ENCODE measurements around the gene RBM39. TPM values are rescaled to one million over a fixed set of nuclear protein-coding genes. Genes with fewer than 3 reads are reported as not detected.
A peak's percentile ranks its signal among the peaks of the same experiment; 100 is the strongest.

Gene RBM39
- total and polyA plus RNA-seq, 2 donors = 449 to 830 TPM

- Histone ChIP-seq H3K9me3 (ENCODE audit: control insufficient read depth in 2 of 2, insufficient read depth in 1 of 2, low read length in 1 of 2) (no peaks in the 10 kb centered on the region), H3K4me3 (ENCODE audit: low read length in 2 of 2) (no peak overlapping the region), H3K4me1 (ENCODE audit: control insufficient read depth in 2 of 2, insufficient read depth in 2 of 2, low read length in 2 of 2) (peaks cover 24 to 28% of the 10 kb centered on the region in 2 donors), H3K36me3 (ENCODE audit: control insufficient read depth in 2 of 2, insufficient read depth in 2 of 2, low read length in 1 of 2) (peaks cover 3 to 12% of the 10 kb centered on the region in 2 donors), H3K27ac (ENCODE audit: low read depth in 1 of 2, low read length in 1 of 2) (no peak overlapping the region), H3K27me3 (ENCODE audit: control insufficient read depth in 2 of 2, insufficient read depth in 1 of 2, low read length in 1 of 2) (no peaks in the 10 kb centered on the region)
- peak in 1 of 9 donors; percentile 34 for DNase-seq (ENCODE audit: low read depth in 6 of 9, low spot score in 9 of 9)
- WGBS = 42% methylated on average over 2 of the region's 2 CpGs
These were observed 81.0 kb downstream of the RBM39 start for GRCh38 chr20:35661053-35661452.

GRCh38 chr20:35660122-35660937 is 81.7 kb downstream of the RBM39 start:
- H3K9me3 ChIP-seq (ENCODE audit: control insufficient read depth in 2 of 2, insufficient read depth in 1 of 2, low read length in 1 of 2) = no peaks in the 10 kb centered on the region
- peaks cover 24 to 28% of the 10 kb centered on the region in 2 donors for H3K4me1 ChIP-seq (ENCODE audit: control insufficient read depth in 2 of 2, insufficient read depth in 2 of 2, low read length in 2 of 2)
- WGBS = 94% methylated on average over 10 of the region's 10 CpGs
- H3K27me3 ChIP-seq (ENCODE audit: control insufficient read depth in 2 of 2, insufficient read depth in 1 of 2, low read length in 1 of 2) = no peaks in the 10 kb centered on the region
- H3K36me3 ChIP-seq (ENCODE audit: control insufficient read depth in 2 of 2, insufficient read depth in 2 of 2, low read length in 1 of 2) = peaks cover 3 to 12% of the 10 kb centered on the region in 2 donors
- no peak for DNase-seq (ENCODE audit: low read depth in 6 of 9, low spot score in 9 of 9)
- H3K27ac ChIP-seq (ENCODE audit: low read depth in 1 of 2, low read length in 1 of 2) = no peak overlapping the region
- H3K4me3 ChIP-seq (ENCODE audit: low read length in 2 of 2) = no peak overlapping the region

- no peak overlapping the region for H3K27ac ChIP-seq (ENCODE audit: low read depth in 1 of 2, low read length in 1 of 2)
- H3K4me1 ChIP-seq (ENCODE audit: control insufficient read depth in 2 of 2, insufficient read depth in 2 of 2, low read length in 2 of 2) = peaks cover 10 to 22% of the 10 kb centered on the region in 2 donors
- H3K27me3 ChIP-seq (ENCODE audit: control insufficient read depth in 2 of 2, insufficient read depth in 1 of 2, low read length in 1 of 2) = no peaks in the 10 kb centered on the region
- no peaks in the 10 kb centered on the region for H3K9me3 ChIP-seq (ENCODE audit: control insufficient read depth in 2 of 2, insufficient read depth in 1 of 2, low read length in 1 of 2)
- H3K4me3 ChIP-seq (ENCODE audit: low read length in 2 of 2) = no peak overlapping the region
- WGBS = 10% methylated on average over 1 of the region's 1 CpG
- peaks cover 31 to 43% of the 10 kb centered on the region in 2 donors for H3K36me3 ChIP-seq (ENCODE audit: control insufficient read depth in 2 of 2, insufficient read depth in 2 of 2, low read length in 1 of 2)
- no peak for DNase-seq (ENCODE audit: low read depth in 6 of 9, low spot score in 9 of 9)
These were observed 84.8 kb downstream of the RBM39 start for GRCh38 chr20:35657271-35657670.

- 98% methylated on average over 9 of the region's 9 CpGs for whole genome bisulfite sequencing
- Histone ChIP-seq H3K4me3 (ENCODE audit: low read length in 2 of 2) (no peak overlapping the region), H3K27me3 (ENCODE audit: control insufficient read depth in 2 of 2, insufficient read depth in 1 of 2, low read length in 1 of 2) (no peaks in the 10 kb centered on the region), H3K36me3 (ENCODE audit: control insufficient read depth in 2 of 2, insufficient read depth in 2 of 2, low read length in 1 of 2) (peaks cover 31 to 60% of the 10 kb centered on the region in 2 donors), H3K9me3 (ENCODE audit: control insufficient read depth in 2 of 2, insufficient read depth in 1 of 2, low read length in 1 of 2) (no peaks in the 10 kb centered on the region), H3K4me1 (ENCODE audit: control insufficient read depth in 2 of 2, insufficient read depth in 2 of 2, low read length in 2 of 2) (peaks cover 0 to 7% of the 10 kb centered on the region in 2 donors), H3K27ac (ENCODE audit: low read depth in 1 of 2, low read length in 1 of 2) (no peak overlapping the region)
- no peak for DNase-seq (ENCODE audit: low read depth in 6 of 9, low spot score in 9 of 9)
These were observed 87.6 kb downstream of the RBM39 start for GRCh38 chr20:35654415-35654814.

- Histone ChIP-seq H3K4me3 (ENCODE audit: low read length in 2 of 2) (no peak overlapping the region), H3K27me3 (ENCODE audit: control insufficient read depth in 2 of 2, insufficient read depth in 1 of 2, low read length in 1 of 2) (no peaks in the 10 kb centered on the region), H3K36me3 (ENCODE audit: control insufficient read depth in 2 of 2, insufficient read depth in 2 of 2, low read length in 1 of 2) (peaks cover 31 to 60% of the 10 kb centered on the region in 2 donors), H3K9me3 (ENCODE audit: control insufficient read depth in 2 of 2, insufficient read depth in 1 of 2, low read length in 1 of 2) (no peaks in the 10 kb centered on the region), H3K4me1 (ENCODE audit: control insufficient read depth in 2 of 2, insufficient read depth in 2 of 2, low read length in 2 of 2) (peaks cover 0 to 7% of the 10 kb centered on the region in 2 donors), H3K27ac (ENCODE audit: low read depth in 1 of 2, low read length in 1 of 2) (no peak overlapping the region)
- no peak for DNase-seq (ENCODE audit: low read depth in 6 of 9, low spot score in 9 of 9)
- WGBS = 97% methylated on average over 4 of the region's 4 CpGs
These were observed 88.2 kb downstream of the RBM39 start for GRCh38 chr20:35653893-35654292.

Other genes starting within 250 kb of the RBM39 start
- gene C20orf173, start 212.6 kb downstream of the RBM39 start, total RNA-seq = not detected
- gene C20orf173, start 212.6 kb downstream of the RBM39 start, polyA plus RNA-seq = not detected
- 157 TPM for gene ERGIC3, start 200.2 kb downstream of the RBM39 start, total RNA-seq
- 181 TPM for gene ERGIC3, start 200.2 kb downstream of the RBM39 start, polyA plus RNA-seq
- 0.85 TPM for gene SPAG4, start 126.4 kb downstream of the RBM39 start, total RNA-seq
- 4.4 TPM for gene SPAG4, start 126.4 kb downstream of the RBM39 start, polyA plus RNA-seq
- gene CPNE1, start 77.4 kb downstream of the RBM39 start, total RNA-seq = 43.6 TPM
- 238 TPM for gene CPNE1, start 77.4 kb downstream of the RBM39 start, polyA plus RNA-seq
- 52.3 TPM for gene RBM12, start 77.4 kb downstream of the RBM39 start, total RNA-seq
- 24.8 TPM for gene RBM12, start 77.4 kb downstream of the RBM39 start, polyA plus RNA-seq
- 13.2 TPM for gene NFS1, start 42.9 kb downstream of the RBM39 start, total RNA-seq
- 25.5 TPM for gene NFS1, start 42.9 kb downstream of the RBM39 start, polyA plus RNA-seq
- gene ROMO1, start 42.9 kb downstream of the RBM39 start, total RNA-seq = 213 TPM
- 296 TPM for gene ROMO1, start 42.9 kb downstream of the RBM39 start, polyA plus RNA-seq
- 35.6 TPM for gene PHF20, start 29.8 kb upstream of the RBM39 start, total RNA-seq
- 39.7 TPM for gene PHF20, start 29.8 kb upstream of the RBM39 start, polyA plus RNA-seq
- gene SCAND1, start 212.2 kb upstream of the RBM39 start, total RNA-seq = 53.8 TPM
- 159 TPM for gene SCAND1, start 212.2 kb upstream of the RBM39 start, polyA plus RNA-seq
- gene CNBD2, start 226.3 kb upstream of the RBM39 start, total RNA-seq = 8.3 TPM
- 28.6 TPM for gene CNBD2, start 226.3 kb upstream of the RBM39 start, polyA plus RNA-seq

Data from thymus (tissue), 11 donors.